ENCODE measurements around the gene IL4I1.
"Not testable (repeated sequence)": the region's sequence is repeated elsewhere in the genome, so short reads cannot be mapped to it uniquely, and the experiment has no call there.

- TF ChIP-seq EZH2 (IDR thresholded peaks at IDR 0.05; ENCODE audit: insufficient read depth, poor library complexity, severe bottlenecking); EZH2phosphoT487 (IDR thresholded peaks at IDR 0.05; ENCODE audit: insufficient read depth, low read depth): not testable (repeated sequence)
Measured at GRCh38 chr19:49944567-49944966, 47.9 kb upstream of the IL4I1 start.
